GM23248 (cell line): ENCODE data around the gene VPREB3. TPM values are rescaled to one million over a fixed set of nuclear protein-coding genes. Genes with fewer than 3 reads are reported as not detected.

ENCODE experiments used
- DNase-seq: peaks from one replicate; pipeline ENCODE4 v3.0.0-alpha.2; 2015
- H2AFZ ChIP-seq: fragments of 200-600 bp; sonication (generic); 2 replicates; pipeline ENCODE4 v1.6.1; 2016; ENCODE audit warnings: antibody characterized with exemption
- H3F3A ChIP-seq: fragments of 200-600 bp; sonication (generic); 2 replicates; pipeline ENCODE4 v1.6.1; 2016; ENCODE audit warnings: mild to moderate bottlenecking, antibody characterized with exemption, mixed run types; ENCODE audit not compliant: insufficient read depth
- H3K27ac ChIP-seq: fragments of 200-600 bp; sonication (generic); 2 replicates; pipeline ENCODE4 v1.5.1; 2016; ENCODE audit warnings: mild to moderate bottlenecking
- H3K27me3 ChIP-seq: fragments of 200-600 bp; sonication (generic); replicated peaks from 2 replicates; pipeline ENCODE4 v1.6.1; 2016; ENCODE audit warnings: mild to moderate bottlenecking; ENCODE audit not compliant: insufficient read depth
- H3K36me3 ChIP-seq: fragments of 200-600 bp; sonication (generic); 2 replicates; pipeline ENCODE4 v1.6.1; 2016; ENCODE audit warnings: low read depth, mild to moderate bottlenecking
- H3K4me1 ChIP-seq: fragments of 200-600 bp; sonication (generic); 2 replicates; pipeline ENCODE4 v1.6.1; 2016; ENCODE audit warnings: mild to moderate bottlenecking; ENCODE audit not compliant: insufficient read depth
- H3K4me2 ChIP-seq: fragments of 200-600 bp; sonication (generic); one replicate; pipeline ENCODE4 v1.6.1; 2016; ENCODE audit warnings: mild to moderate bottlenecking; ENCODE audit not compliant: unreplicated experiment
- H3K4me3 ChIP-seq: fragments of 200-600 bp; sonication (generic); 2 replicates; pipeline ENCODE4 v1.5.1; 2016; ENCODE audit warnings: mild to moderate bottlenecking
- H3K79me2 ChIP-seq: fragments of 200-600 bp; sonication (generic); 2 replicates; pipeline ENCODE4 v1.6.1; 2016; ENCODE audit warnings: mild to moderate bottlenecking; ENCODE audit not compliant: insufficient read depth
- H3K9ac ChIP-seq: fragments of 200-600 bp; sonication (generic); 2 replicates; pipeline ENCODE4 v1.6.1; 2016; ENCODE audit warnings: mild to moderate bottlenecking
- H3K9me2 ChIP-seq: fragments of 200-600 bp; sonication (generic); 2 replicates; pipeline ENCODE4 v1.6.1; 2016; ENCODE audit warnings: mixed run types, mild to moderate bottlenecking, moderate library complexity; ENCODE audit not compliant: insufficient read depth
- H3K9me3 ChIP-seq: fragments of 200-600 bp; sonication (generic); one replicate; pipeline ENCODE4 v1.6.1; 2017; ENCODE audit warnings: low read depth
- H4K20me1 ChIP-seq: fragments of 200-600 bp; sonication (generic); 2 replicates; pipeline ENCODE4 v1.6.0; 2016; ENCODE audit not compliant: insufficient read depth
- EZH2 ChIP-seq: fragments of 200-600 bp; sonication (generic); IDR thresholded peaks from 2 replicates; pipeline ENCODE4 v1.6.1; 2018; ENCODE audit warnings: antibody characterized with exemption, mild to moderate bottlenecking; ENCODE audit not compliant: insufficient read depth, poor library complexity, severe bottlenecking
- EZH2phosphoT487 ChIP-seq: fragments of 200-600 bp; sonication (generic); IDR thresholded peaks from 2 replicates; pipeline ENCODE4 v1.6.1; 2018; ENCODE audit warnings: antibody characterized with exemption, moderate library complexity, mild to moderate bottlenecking, low read depth; ENCODE audit not compliant: insufficient read depth
- whole genome bisulfite sequencing, 2 experiments: methylation state at CpG; one replicate each; pipeline ENCODE4 v1.1.6; 2015 to 2017; ENCODE audit warnings: low lambda C conversion rate in 2 of 2, low coverage in 1 of 2; ENCODE audit errors: missing lambda C conversion rate in 2 of 2; 5-methylcytosine and 5-hydroxymethylcytosine counted together
- in situ Hi-C: fragments of 300-500 bp; cut with MboI; formaldehyde crosslinking; loops from 2 replicates; pipeline ENCODE4 v1.15.0; 2020
- polyA plus RNA-seq: library from polyadenylated mRNA; unstranded; fragments of >200 nt; fragmentation: Nextera tagmentation; extraction: Ambion mirVana; gene quantifications from 2 replicates; pipeline ENCODE4 v1.2.1, GENCODE V29; 2016
- total RNA-seq: library from RNA; depleted of rRNA; stranded (reverse); fragments of >200 nt; shearing (Covaris generic); gene quantifications from 2 replicates; pipeline ENCODE4 v1.2.3, GENCODE V29; 2014

The VPREB3 gene
- total and polyA plus RNA-seq, 2 experiments from 2014 or later = not detected

- no peak for DNase-seq
- Histone ChIP-seq H2AFZ (no peak overlapping the region), H3K4me3 (no peak overlapping the region), H3F3A (no peaks in the 10 kb centered on the region), H3K4me2 (no peak overlapping the region), H3K36me3 (no peaks in the 10 kb centered on the region), H3K9me3 (no peaks in the 10 kb centered on the region), H3K9me2 (no peaks in the 10 kb centered on the region), H3K9ac (no peak overlapping the region), H3K4me1 (no peaks in the 10 kb centered on the region), H3K27ac (no peak overlapping the region), H4K20me1 (no peaks in the 10 kb centered on the region), H3K27me3 (no peaks in the 10 kb centered on the region), H3K79me2 (no peaks in the 10 kb centered on the region)
- TF ChIP-seq EZH2 (no peak), EZH2phosphoT487 (no peak)
- 89 to 94% methylated on average over 2 of the region's 2 CpGs for WGBS, 2 experiments
- in situ Hi-C loops = no loop called here
Measured at GRCh38 chr22:23722724-23723123, 31.5 kb downstream of the VPREB3 start.

- H3K4me3 ChIP-seq = no peak overlapping the region
- H3F3A ChIP-seq = no peaks in the 10 kb centered on the region
- no peaks in the 10 kb centered on the region for H3K79me2 ChIP-seq
- 38 to 41% methylated on average over 4 of the region's 4 CpGs for WGBS, 2 experiments
- H3K27ac ChIP-seq = no peak overlapping the region
- no peaks in the 10 kb centered on the region for H4K20me1 ChIP-seq
- TF ChIP-seq EZH2phosphoT487 = no peak
- no peak for TF ChIP-seq EZH2
- in situ Hi-C loops = no loop called here
- DNase-seq = no peak
- no peak overlapping the region for H3K4me2 ChIP-seq
- H3K9me2 ChIP-seq = no peaks in the 10 kb centered on the region
- H2AFZ ChIP-seq = no peak overlapping the region
- H3K36me3 ChIP-seq = no peaks in the 10 kb centered on the region
- peaks cover 3% of the 10 kb centered on the region; the same call in 1 of the 2 replicates for H3K4me1 ChIP-seq
- H3K27me3 ChIP-seq = no peaks in the 10 kb centered on the region
- H3K9me3 ChIP-seq = no peaks in the 10 kb centered on the region
- H3K9ac ChIP-seq = no peak overlapping the region
Measured at GRCh38 chr22:23722160-23722559, 32.1 kb downstream of the VPREB3 start.

- H3K4me3 ChIP-seq = no peak overlapping the region
- DNase-seq = no peak
- in situ Hi-C loops = no loop called here
- H3K9ac ChIP-seq = no peak overlapping the region
- H3K27ac ChIP-seq = no peak overlapping the region
- H3K4me1 ChIP-seq = peaks cover 3% of the 10 kb centered on the region; the same call in 1 of the 2 replicates
- no peaks in the 10 kb centered on the region for H3F3A ChIP-seq
- no peaks in the 10 kb centered on the region for H4K20me1 ChIP-seq
- H3K27me3 ChIP-seq = no peaks in the 10 kb centered on the region
- H3K9me3 ChIP-seq = no peaks in the 10 kb centered on the region
- no peaks in the 10 kb centered on the region for H3K9me2 ChIP-seq
- no peaks in the 10 kb centered on the region for H3K36me3 ChIP-seq
- H3K4me2 ChIP-seq = no peak overlapping the region
- peaks cover 6% of the 10 kb centered on the region; the same call in 1 of the 2 replicates for H3K79me2 ChIP-seq
- no peak overlapping the region for H2AFZ ChIP-seq
- no peak for TF ChIP-seq EZH2
- no peak for TF ChIP-seq EZH2phosphoT487
- 51 to 56% methylated on average over 6 of the region's 6 CpGs for WGBS, 2 experiments
Measured at GRCh38 chr22:23720855-23721254, 33.4 kb downstream of the VPREB3 start.

- DNase-seq = no peak
- peaks cover 3% of the 10 kb centered on the region; the same call in 1 of the 2 replicates for H3K4me1 ChIP-seq
- H3K9me2 ChIP-seq = no peaks in the 10 kb centered on the region
- H3K79me2 ChIP-seq = peaks cover 6% of the 10 kb centered on the region; the same call in 1 of the 2 replicates
- no peak overlapping the region for H3K27ac ChIP-seq
- WGBS, 2 experiments = 75 to 81% methylated on average over 12 to 17 of the region's 17 CpGs
- no peak overlapping the region for H3K9ac ChIP-seq
- no peaks in the 10 kb centered on the region for H3K27me3 ChIP-seq
- in situ Hi-C loops = no loop called here
- TF ChIP-seq EZH2phosphoT487 (no peak), EZH2 (no peak)
- H3F3A ChIP-seq = no peaks in the 10 kb centered on the region
- no peaks in the 10 kb centered on the region for H4K20me1 ChIP-seq
- no peaks in the 10 kb centered on the region for H3K9me3 ChIP-seq
- H3K4me2 ChIP-seq = no peak overlapping the region
- H3K4me3 ChIP-seq = no peak overlapping the region
- H2AFZ ChIP-seq = no peak overlapping the region
- no peaks in the 10 kb centered on the region for H3K36me3 ChIP-seq
Measured at GRCh38 chr22:23718371-23719165, 35.7 kb downstream of the VPREB3 start.
